Transverse colon (tissue), 3 donors: ENCODE results near the gene XAGE2.

Experiments
- EP300 ChIP-seq: sonication (generic); formaldehyde crosslinking; IDR thresholded peaks from one replicate; pipeline ENCODE4 v1.6.1; 2017; ENCODE audit warnings: antibody characterized with exemption, low read depth
- TF ChIP-seq, protein P1 (sequence below), 5 experiments: fragments of 200-600 bp in 3 of 5; fragments of 450-650 bp in 2 of 5; sonication (generic) in 3 of 5; IDR thresholded peaks; 1 replicate in 2 of 5; 2 replicates in 3 of 5; pipeline ENCODE4 v1.5.1; 2016 to 2017; ENCODE audit warnings: antibody characterized with exemption in 5 of 5, inconsistent platforms in 3 of 5, mild to moderate bottlenecking in 2 of 5, moderate library complexity in 1 of 5

DNA sequence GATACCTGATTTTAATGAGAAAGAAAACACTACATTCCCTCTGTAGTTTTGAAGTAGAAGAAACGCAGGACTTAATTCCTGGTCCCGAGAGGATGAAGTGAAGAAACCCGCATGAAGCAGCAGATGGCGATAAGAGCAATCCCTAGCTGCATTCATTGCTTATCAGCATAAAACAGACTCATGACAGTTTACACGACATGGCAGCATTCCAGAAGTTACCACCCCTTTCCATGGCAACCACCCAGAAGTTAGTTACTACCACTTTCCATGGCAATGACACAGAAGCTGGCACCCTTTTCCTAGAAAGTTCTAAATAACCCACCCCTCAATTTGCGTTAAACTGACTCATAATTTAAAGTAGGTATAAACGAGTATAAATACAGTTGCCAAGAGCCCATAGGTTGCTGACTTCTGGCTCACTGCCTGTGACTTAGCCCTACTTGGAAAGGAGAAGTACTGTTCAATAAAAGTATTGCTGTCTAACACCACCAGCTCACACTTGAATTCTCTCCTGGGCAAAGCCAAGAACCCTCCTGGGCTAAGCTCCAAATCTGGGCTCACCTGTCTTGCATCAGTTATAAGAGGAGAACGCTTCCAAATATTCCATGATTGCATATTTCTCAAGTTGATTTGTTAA lies 5.5 kb upstream of the XAGE2 start:
- TF ChIP-seq, protein P1, sequence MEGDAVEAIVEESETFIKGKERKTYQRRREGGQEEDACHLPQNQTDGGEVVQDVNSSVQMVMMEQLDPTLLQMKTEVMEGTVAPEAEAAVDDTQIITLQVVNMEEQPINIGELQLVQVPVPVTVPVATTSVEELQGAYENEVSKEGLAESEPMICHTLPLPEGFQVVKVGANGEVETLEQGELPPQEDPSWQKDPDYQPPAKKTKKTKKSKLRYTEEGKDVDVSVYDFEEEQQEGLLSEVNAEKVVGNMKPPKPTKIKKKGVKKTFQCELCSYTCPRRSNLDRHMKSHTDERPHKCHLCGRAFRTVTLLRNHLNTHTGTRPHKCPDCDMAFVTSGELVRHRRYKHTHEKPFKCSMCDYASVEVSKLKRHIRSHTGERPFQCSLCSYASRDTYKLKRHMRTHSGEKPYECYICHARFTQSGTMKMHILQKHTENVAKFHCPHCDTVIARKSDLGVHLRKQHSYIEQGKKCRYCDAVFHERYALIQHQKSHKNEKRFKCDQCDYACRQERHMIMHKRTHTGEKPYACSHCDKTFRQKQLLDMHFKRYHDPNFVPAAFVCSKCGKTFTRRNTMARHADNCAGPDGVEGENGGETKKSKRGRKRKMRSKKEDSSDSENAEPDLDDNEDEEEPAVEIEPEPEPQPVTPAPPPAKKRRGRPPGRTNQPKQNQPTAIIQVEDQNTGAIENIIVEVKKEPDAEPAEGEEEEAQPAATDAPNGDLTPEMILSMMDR (IDR thresholded peaks at IDR 0.05): no peak
- TF ChIP-seq EP300: no peak
